Central memory CD4-positive, alpha-beta T cell (primary cell): ENCODE results near the gene IDUA.

ENCODE experiments used
- DNase-seq: peaks from one replicate; pipeline ENCODE4 v3.0.0; 2022

IDUA gene

GRCh38 chr4:956531-957230 is 30.2 kb upstream of the IDUA start:
- DNase-seq = no peak

- DNase-seq = no peak
Measured at GRCh38 chr4:957231-957580, 29.6 kb upstream of the IDUA start.

GRCh38 chr4:957581-958313 is 29.1 kb upstream of the IDUA start:
- DNase-seq = no peak

DNA sequence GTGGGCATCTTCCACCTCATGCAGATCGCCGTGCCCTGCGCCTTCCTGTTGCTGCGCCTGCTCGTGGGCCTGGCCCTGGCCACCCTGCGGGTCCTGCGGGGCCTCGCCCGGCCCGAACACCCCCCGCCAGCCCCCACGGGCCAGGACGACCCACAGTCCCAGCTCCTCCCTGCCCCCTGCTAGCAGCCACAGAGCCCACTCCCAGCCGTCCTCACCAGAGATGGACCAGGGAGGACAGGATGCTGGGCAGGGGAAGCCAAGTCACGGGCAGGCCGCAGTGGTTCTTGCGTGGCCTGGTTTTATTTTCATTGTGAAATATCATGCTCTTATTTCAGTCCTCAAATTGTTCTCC is 28.6 kb upstream of the IDUA start:
- no peak for DNase-seq

- DNase-seq = no peak
Measured at GRCh38 chr4:958696-959337, 28.0 kb upstream of the IDUA start.

DNA sequence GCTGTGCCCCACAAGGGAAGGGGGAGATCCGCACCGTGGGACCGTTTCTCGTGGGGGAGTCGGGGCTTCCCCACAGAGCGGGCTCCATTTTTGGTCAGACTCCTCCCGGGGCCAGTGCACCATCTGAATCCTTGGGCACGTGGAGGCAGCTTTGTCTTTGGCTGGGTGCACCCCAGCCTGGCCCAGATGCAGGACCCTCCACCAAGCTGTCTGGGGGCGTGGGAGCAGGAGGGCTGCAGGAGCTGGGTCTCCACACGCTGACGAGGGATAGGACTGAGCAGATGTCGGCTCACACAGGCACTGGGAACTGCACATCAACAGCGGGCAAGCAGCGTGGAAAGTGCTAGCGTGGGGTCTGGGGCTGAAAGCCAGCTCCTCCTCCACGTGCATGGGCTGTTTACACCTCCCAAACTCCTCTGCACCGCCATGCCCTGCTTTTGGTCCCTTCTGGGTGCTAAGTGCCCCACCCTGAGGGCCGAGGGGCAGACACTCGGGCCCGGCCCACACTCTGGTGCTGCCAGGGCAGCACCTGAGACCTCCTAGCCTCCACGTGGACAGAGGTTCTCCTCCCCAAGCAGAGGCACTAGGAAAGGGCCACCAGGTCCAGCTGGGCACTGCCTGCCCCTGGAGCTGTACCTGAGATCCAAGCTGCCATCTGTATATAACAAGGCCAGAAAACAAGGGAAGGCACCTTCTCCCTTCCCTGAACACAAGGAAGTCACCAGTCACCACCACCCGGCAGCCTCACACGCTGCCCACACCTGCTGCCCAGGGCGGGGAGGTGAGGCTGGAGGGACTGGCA is 27.3 kb upstream of the IDUA start:
- DNase-seq = no peak

- no peak for DNase-seq
Measured at GRCh38 chr4:960140-960635, 26.7 kb upstream of the IDUA start.

GRCh38 chr4:960636-961350 is 26.1 kb upstream of the IDUA start:
- no peak for DNase-seq

- DNase-seq = no peak
Measured at GRCh38 chr4:961351-962230, 25.3 kb upstream of the IDUA start.

- DNase-seq = no peak
Measured at GRCh38 chr4:962231-963208, 24.3 kb upstream of the IDUA start.

DNA sequence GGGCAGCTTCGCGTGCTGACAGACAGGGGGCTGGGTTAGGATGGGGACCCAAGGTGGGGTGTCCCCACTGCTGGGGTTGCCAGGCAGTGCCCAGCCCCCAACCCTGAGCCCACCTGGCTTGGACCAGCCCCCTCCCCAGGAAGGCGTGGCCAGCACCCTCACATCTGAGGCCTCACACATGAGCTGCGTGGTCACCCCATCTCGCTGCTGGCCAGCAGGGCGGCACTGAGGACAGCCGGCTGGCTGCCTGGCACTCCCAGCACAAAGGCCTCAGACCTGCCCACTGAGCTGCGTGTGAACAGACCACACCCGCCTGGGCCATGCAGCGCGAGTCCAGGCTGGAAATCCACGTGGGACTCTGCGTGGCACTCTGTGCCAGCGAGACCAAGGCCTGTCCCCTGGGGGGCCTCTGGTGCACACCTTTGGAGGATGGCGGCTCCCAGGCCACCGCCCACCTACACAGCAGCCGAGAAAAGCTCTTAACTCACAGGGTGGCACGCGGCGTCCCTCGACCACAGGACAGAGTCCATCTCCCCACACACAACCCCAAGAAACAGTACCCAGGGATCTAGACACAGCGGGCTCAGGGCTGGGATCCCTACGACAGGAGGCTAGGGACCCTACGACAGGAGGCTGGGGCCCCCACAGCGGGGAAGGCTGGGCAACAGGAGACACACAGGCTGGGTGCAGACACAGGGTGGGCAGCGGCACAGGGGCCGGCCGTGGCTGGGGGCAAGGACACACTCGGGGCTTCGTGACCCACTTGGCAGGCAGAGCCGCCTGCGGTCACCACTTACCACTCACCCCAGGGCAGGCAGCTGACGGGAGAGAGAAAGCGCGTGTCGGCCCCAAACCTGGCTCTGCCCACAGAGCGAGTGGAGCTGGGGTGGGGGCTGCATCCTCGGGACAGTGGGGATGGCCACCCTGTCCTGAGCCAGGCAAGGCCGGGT is 23.3 kb upstream of the IDUA start:
- DNase-seq = no peak

DNA sequence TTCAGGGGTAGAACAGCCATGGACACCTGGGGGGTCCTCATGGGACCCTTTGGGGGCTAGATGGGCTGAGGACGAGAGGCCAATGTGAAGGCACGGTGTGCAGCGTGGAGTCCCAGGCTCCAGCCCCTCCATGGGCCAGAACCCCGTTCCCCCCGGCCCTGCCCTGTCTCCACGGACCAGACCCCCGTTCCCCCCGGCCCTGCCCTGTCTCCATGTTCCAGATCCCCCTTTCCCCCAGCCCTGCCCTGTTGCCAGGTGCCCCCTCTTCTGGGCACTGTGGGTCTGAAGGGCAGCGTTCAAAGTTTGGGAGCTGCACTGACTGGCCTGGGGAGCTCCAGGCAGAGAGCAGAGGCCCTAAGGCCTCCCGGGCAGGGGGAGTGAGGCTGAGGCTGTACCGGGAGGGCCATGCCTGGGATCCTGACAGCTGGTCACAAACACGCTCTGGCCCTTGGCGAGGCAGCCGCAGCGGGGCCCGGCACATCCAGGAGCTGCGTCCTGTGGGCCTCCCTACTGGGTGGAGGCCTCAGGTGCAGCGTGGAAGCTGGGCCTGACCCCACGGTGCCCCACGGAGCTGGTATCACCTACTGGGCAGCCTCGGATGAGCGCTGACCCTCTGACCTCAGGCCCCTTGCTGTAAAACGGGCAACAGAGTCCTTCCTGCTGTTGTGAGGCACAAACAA is 22.4 kb upstream of the IDUA start:
- DNase-seq = no peak

GRCh38 chr4:965048-965765 is 21.6 kb upstream of the IDUA start:
- DNase-seq = no peak

DNA sequence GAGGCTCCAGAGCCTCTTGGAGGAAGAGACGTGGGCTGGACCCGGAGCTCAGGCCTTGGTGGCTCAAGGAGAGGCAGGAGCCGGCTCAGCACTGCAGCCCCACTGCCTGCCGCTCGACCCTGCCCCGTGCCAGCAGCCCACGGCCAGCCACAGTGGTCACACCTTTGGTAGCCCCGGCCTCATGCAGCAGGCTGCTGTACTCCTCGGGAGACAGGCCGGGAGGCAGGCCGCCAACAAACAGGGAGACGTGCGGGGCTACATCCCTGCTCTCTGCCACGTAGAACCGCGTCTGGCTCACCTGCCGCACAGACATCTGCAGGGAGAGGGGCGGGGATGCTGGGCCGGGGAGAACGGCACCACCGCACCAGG is 21.1 kb upstream of the IDUA start:
- no peak for DNase-seq

- no peak for DNase-seq
Measured at GRCh38 chr4:966266-967112, 20.4 kb upstream of the IDUA start.
